ENCODE data around the gene ERRFI1. TPM values are rescaled to one million over a fixed set of nuclear protein-coding genes. Genes with fewer than 3 reads are reported as not detected.

The ERRFI1 gene
- total and polyA plus RNA-seq, 2 experiments from 2014 or later = 123 to 163 TPM

GRCh38 chr1:7962636-7963377 lies 63.3 kb downstream of the ERRFI1 start:
- Histone ChIP-seq H4K20me1 (ENCODE audit: insufficient read depth, poor library complexity, severe bottlenecking) (peaks cover 4% of the 10 kb centered on the region), H3K4me2 (peak overlapping the region; percentile 79), H3K79me2 (peaks cover 60% of the 10 kb centered on the region), H3K9me3 (ENCODE audit: low read depth) (no peaks in the 10 kb centered on the region), H3K4me3 (peak overlapping the region; percentile 46), H3K36me3 (replicated peaks; ENCODE audit: insufficient read depth, low read depth) (no peaks in the 10 kb centered on the region), H3K9me2 (replicated peaks; ENCODE audit: insufficient read depth) (no peaks in the 10 kb centered on the region), H3K27ac (peak overlapping the region; percentile 88), H3K4me1 (ENCODE audit: insufficient read depth) (peaks cover 7% of the 10 kb centered on the region), H2AFZ (no peak overlapping the region), H3K27me3 (no peaks in the 10 kb centered on the region)
- no peak for DNase-seq (ENCODE audit: low spot score)
- 91% methylated on average over 11 of the region's 11 CpGs for whole genome bisulfite sequencing (ENCODE audit: low lambda C conversion rate, missing lambda C conversion rate)
- TF ChIP-seq CTCF (IDR thresholded peaks at IDR 0.05; ENCODE audit: poor library complexity) (no peak), EZH2phosphoT487 (IDR thresholded peaks at IDR 0.05; ENCODE audit: low read depth, severe bottlenecking, unreplicated experiment) (no peak), EZH2 (IDR thresholded peaks at IDR 0.05; ENCODE audit: borderline replicate concordance) (no peak)

- H3K9me2 ChIP-seq (replicated peaks; ENCODE audit: insufficient read depth) = no peaks in the 10 kb centered on the region
- peak overlapping the region; percentile 46 for H3K4me3 ChIP-seq
- no peaks in the 10 kb centered on the region for H4K20me1 ChIP-seq (ENCODE audit: insufficient read depth, poor library complexity, severe bottlenecking)
- peak overlapping the region; percentile 67 for H2AFZ ChIP-seq
- 1% methylated on average over 10 of the region's 10 CpGs for WGBS (ENCODE audit: low lambda C conversion rate, missing lambda C conversion rate)
- H3K4me2 ChIP-seq = peak overlapping the region; percentile 79
- H3K9me3 ChIP-seq (ENCODE audit: low read depth) = no peaks in the 10 kb centered on the region
- no peaks in the 10 kb centered on the region for H3K36me3 ChIP-seq (replicated peaks; ENCODE audit: insufficient read depth, low read depth)
- no peak for TF ChIP-seq EZH2phosphoT487 (IDR thresholded peaks at IDR 0.05; ENCODE audit: low read depth, severe bottlenecking, unreplicated experiment)
- TF ChIP-seq CTCF (IDR thresholded peaks at IDR 0.05; ENCODE audit: poor library complexity) = peak; percentile 4
- peaks cover 52% of the 10 kb centered on the region for H3K79me2 ChIP-seq
- H3K4me1 ChIP-seq (ENCODE audit: insufficient read depth) = peaks cover 7% of the 10 kb centered on the region
- no peak for DNase-seq (ENCODE audit: low spot score)
- peak overlapping the region; percentile 88 for H3K27ac ChIP-seq
- no peaks in the 10 kb centered on the region for H3K27me3 ChIP-seq
Observed at GRCh38 chr1:7962014-7962335, 64.1 kb downstream of the ERRFI1 start.

Small RNA genes within 50 kb of the gene (small RNA-seq; reads per million reads assigned to genes)
- gene RF00019 = not detected

Other genes starting within 250 kb of the ERRFI1 start
- 1.9 and 2.4 TPM in 2 replicates for gene PER3, start 242.0 kb downstream of the ERRFI1 start, total RNA-seq
- 2.0 and 2.7 TPM in 2 replicates for gene PER3, start 242.0 kb downstream of the ERRFI1 start, polyA plus RNA-seq
- 0.16 TPM in 1 of 2 replicates, not detected in the other for gene UTS2, start 173.2 kb downstream of the ERRFI1 start, total RNA-seq
- gene UTS2, start 173.2 kb downstream of the ERRFI1 start, polyA plus RNA-seq = 0.29 TPM in 1 of 2 replicates, not detected in the other
- gene TNFRSF9, start 85.5 kb downstream of the ERRFI1 start, total RNA-seq = 0.20 and 1.2 TPM in 2 replicates
- gene TNFRSF9, start 85.5 kb downstream of the ERRFI1 start, polyA plus RNA-seq = 0.08 and 0.40 TPM in 2 replicates
- gene PARK7, start 64.6 kb downstream of the ERRFI1 start, total RNA-seq = 166 and 182 TPM in 2 replicates
- 395 and 409 TPM in 2 replicates for gene PARK7, start 64.6 kb downstream of the ERRFI1 start, polyA plus RNA-seq

All from hepatocyte (in vitro differentiated cells).